H1 (cell line): ENCODE results near the gene SYT10. TPM values are rescaled to one million over a fixed set of nuclear protein-coding genes. Genes with fewer than 3 reads are reported as not detected.
A peak's percentile ranks its signal among the peaks of the same experiment; 100 is the strongest.

Experiments used
- CTCF ChIA-PET: fragments of 300-600 bp; sonication (Branson Sonifier 250); formaldehyde crosslinking; loops from one replicate; lab custom pipeline; 2021; ENCODE audit not compliant: partially characterized antibody; lab: Charles Lee
- POLR2A ChIA-PET: fragments of 300-600 bp; sonication (Branson Sonifier 250); formaldehyde crosslinking; loops from one replicate; lab custom pipeline; 2021; ENCODE audit warnings: inconsistent platforms; ENCODE audit not compliant: partially characterized antibody; lab: Charles Lee
- DNase-seq, 2 experiments: peaks; one replicate each; pipeline versions ENCODE4 v3.0.0 to v3.0.0-alpha.2; 2010 to 2022; ENCODE audit warnings: low spot score in 2 of 2, low read depth in 1 of 2, mixed read lengths in 1 of 2
- FAIRE-seq: peaks from 2 replicates; lab custom pipeline; 2011; peaks lifted over from hg19 to GRCh38; lab: Jason Lieb, UNC
- H2AFZ ChIP-seq: 2 replicates; pipeline ENCODE4 v1.8.1; 2012; ENCODE audit warnings: low read length, inconsistent platforms
- H2AK5ac ChIP-seq: 2 replicates; pipeline ENCODE4 v1.6.1; 2013; ENCODE audit warnings: low read depth, low read length
- H2BK120ac ChIP-seq: replicated peaks from 2 replicates; pipeline ENCODE3; 2013; ENCODE audit warnings: low read depth, low read length, inconsistent platforms
- H2BK12ac ChIP-seq: 2 replicates; pipeline ENCODE4 v1.6.1; 2013; ENCODE audit warnings: low read depth, low read length
- H2BK15ac ChIP-seq: 2 replicates; pipeline ENCODE4 v1.6.1; 2013; ENCODE audit warnings: low read length
- H2BK20ac ChIP-seq: 2 replicates; pipeline ENCODE4 v1.6.1; 2013; ENCODE audit warnings: low read length
- H2BK5ac ChIP-seq: 2 replicates; pipeline ENCODE4 v1.6.1; 2013; ENCODE audit warnings: low read depth, low read length
- H3K14ac ChIP-seq: 2 replicates; pipeline ENCODE4 v1.6.1; 2013; ENCODE audit warnings: inconsistent platforms; ENCODE audit not compliant: insufficient read length
- H3K18ac ChIP-seq: 2 replicates; pipeline ENCODE4 v1.6.1; 2013; ENCODE audit warnings: low read length; ENCODE audit errors: extremely low read depth
- H3K23ac ChIP-seq: 2 replicates; pipeline ENCODE4 v1.6.1; 2013; ENCODE audit warnings: inconsistent platforms; ENCODE audit not compliant: insufficient read length
- H3K23me2 ChIP-seq: 2 replicates; pipeline ENCODE4 v1.6.1; 2013; ENCODE audit warnings: low read depth, low read length
- H3K27ac ChIP-seq: 2 replicates; pipeline ENCODE4 v1.6.1; 2011; ENCODE audit warnings: low read depth, low read length, inconsistent platforms
- H3K27me3 ChIP-seq, 4 experiments: replicated peaks in 1 of 4; 1 replicate in 1 of 4; 2 replicates in 3 of 4; pipeline versions ENCODE4 v1.6.1 to v1.8.1; 2011 to 2013; ENCODE audit warnings: low read length in 3 of 4, mild to moderate bottlenecking in 3 of 4, inconsistent platforms in 2 of 4, mixed read lengths in 2 of 4, moderate library complexity in 1 of 4; ENCODE audit not compliant: control insufficient read depth in 3 of 4, insufficient read depth in 3 of 4; ENCODE audit errors: extremely low read depth in 1 of 4
- H3K36me3 ChIP-seq, 4 experiments: 2 replicates each; pipeline versions ENCODE4 v1.6.1 to v1.8.1; 2011 to 2013; ENCODE audit warnings: mild to moderate bottlenecking in 4 of 4, low read length in 3 of 4, moderate library complexity in 2 of 4, control low read depth in 1 of 4, inconsistent platforms in 1 of 4; ENCODE audit not compliant: insufficient read depth in 4 of 4, control insufficient read depth in 2 of 4
- H3K4ac ChIP-seq: replicated peaks from 2 replicates; pipeline ENCODE3; 2013; ENCODE audit warnings: low read length, low read depth, mixed read lengths, inconsistent platforms; ENCODE audit not compliant: insufficient read length
- H3K4me1 ChIP-seq, 4 experiments: replicated peaks in 1 of 4; 1 replicate in 1 of 4; 2 replicates in 3 of 4; pipeline versions ENCODE4 v1.6.1 to v1.8.1; 2011 to 2013; ENCODE audit warnings: low read length in 3 of 4, inconsistent platforms in 2 of 4, mixed read lengths in 1 of 4; ENCODE audit not compliant: insufficient read depth in 4 of 4, control insufficient read depth in 3 of 4
- H3K4me2 ChIP-seq, 2 experiments: 2 replicates each; pipeline versions ENCODE4 v1.6.1 to v1.8.1; 2011 to 2013; ENCODE audit warnings: low read depth in 2 of 2, low read length in 2 of 2, control low read depth in 1 of 2, inconsistent platforms in 1 of 2, mild to moderate bottlenecking in 1 of 2; ENCODE audit not compliant: insufficient read depth in 1 of 2
- H3K4me3 ChIP-seq, 4 experiments: fragments of 200-600, 300-600 bp in 1 of 4; sonication (generic), shearing (Covaris generic), sonication (Bioruptor Twin) in 1 of 4; 2 replicates each; pipeline versions ENCODE4 v1.5.1 to v1.8.1; 2011 to 2016; ENCODE audit warnings: low read length in 4 of 4, low read depth in 3 of 4, control low read depth in 2 of 4, inconsistent platforms in 2 of 4, mild to moderate bottlenecking in 2 of 4, mixed read lengths in 1 of 4, moderate library complexity in 1 of 4; ENCODE audit not compliant: insufficient read depth in 2 of 4; ENCODE audit errors: extremely low read depth in 1 of 4
- H3K56ac ChIP-seq: replicated peaks from 2 replicates; pipeline ENCODE3; 2013; ENCODE audit warnings: low read depth, mild to moderate bottlenecking, mixed read lengths, low read length, inconsistent platforms; ENCODE audit not compliant: insufficient read length
- H3K79me1 ChIP-seq: 2 replicates; pipeline ENCODE4 v1.6.1; 2013; ENCODE audit warnings: low read depth, low read length, control low read depth
- H3K79me2 ChIP-seq, 2 experiments: 2 replicates each; pipeline versions ENCODE4 v1.6.1 to v1.8.1; 2012 to 2013; ENCODE audit warnings: low read length in 2 of 2, mild to moderate bottlenecking in 2 of 2, inconsistent platforms in 1 of 2; ENCODE audit not compliant: insufficient read depth in 2 of 2, control insufficient read depth in 1 of 2
- H3K9ac ChIP-seq, 4 experiments: replicated peaks in 1 of 4; 1 replicate in 1 of 4; 2 replicates in 3 of 4; pipeline versions ENCODE4 v1.6.1 to v1.8.1; 2011 to 2013; ENCODE audit warnings: low read depth in 3 of 4, low read length in 3 of 4, control low read depth in 2 of 4, mild to moderate bottlenecking in 2 of 4, moderate library complexity in 2 of 4, inconsistent platforms in 1 of 4; ENCODE audit errors: extremely low read depth in 1 of 4
- H3K9me3 ChIP-seq, 2 experiments: 2 replicates each; pipeline versions ENCODE4 v1.6.1 to v1.8.1; 2012 to 2013; ENCODE audit warnings: mild to moderate bottlenecking in 2 of 2, moderate library complexity in 2 of 2, control low read depth in 1 of 2, inconsistent platforms in 1 of 2, low read depth in 1 of 2, low read length in 1 of 2, mixed read lengths in 1 of 2; ENCODE audit not compliant: insufficient read depth in 2 of 2
- H4K20me1 ChIP-seq, 2 experiments: replicated peaks in 1 of 2; 2 replicates each; pipeline versions ENCODE3 to v1.8.1; 2011 to 2013; ENCODE audit warnings: inconsistent platforms in 2 of 2, low read length in 2 of 2, mild to moderate bottlenecking in 1 of 2; ENCODE audit not compliant: insufficient read depth in 2 of 2, control insufficient read depth in 1 of 2
- H4K5ac ChIP-seq: 2 replicates; pipeline ENCODE4 v1.6.1; 2013; ENCODE audit warnings: low read length, low read depth, mixed read lengths, inconsistent platforms; ENCODE audit not compliant: insufficient read length
- H4K8ac ChIP-seq: 2 replicates; pipeline ENCODE4 v1.8.0; 2013; ENCODE audit warnings: mild to moderate bottlenecking, moderate library complexity, low read length, inconsistent platforms; ENCODE audit not compliant: insufficient read depth; ENCODE audit errors: extremely low read depth
- H4K91ac ChIP-seq: replicated peaks from 2 replicates; pipeline ENCODE3; 2013; ENCODE audit warnings: low read length, mixed read lengths, inconsistent platforms; ENCODE audit not compliant: insufficient read length
- ASH2L ChIP-seq: fragments of 200-600, 300-600 bp; sonication (generic); IDR thresholded peaks from one replicate; pipeline ENCODE4 v1.7.1; 2017; ENCODE audit warnings: low read length
- ATF3 ChIP-seq: IDR thresholded peaks from 2 replicates; pipeline ENCODE4 v1.6.1; 2011; ENCODE audit warnings: low read depth, mild to moderate bottlenecking, low read length; ENCODE audit not compliant: insufficient read depth
- CHD2 ChIP-seq: IDR thresholded peaks from 2 replicates; pipeline ENCODE4 v1.6.1; 2012; ENCODE audit warnings: low read length, improper control_type of control experiment
- CREB1 ChIP-seq: IDR thresholded peaks from 2 replicates; pipeline ENCODE4 v1.6.1; 2012; ENCODE audit warnings: inconsistent platforms
- CTBP2 ChIP-seq: IDR thresholded peaks from 2 replicates; pipeline ENCODE4 v1.7.0; 2011; ENCODE audit warnings: borderline replicate concordance, mild to moderate bottlenecking, moderate library complexity, mixed read lengths, low read length; ENCODE audit not compliant: insufficient read depth, insufficient read length
- JUND ChIP-seq: IDR thresholded peaks from 2 replicates; pipeline ENCODE4 v1.6.1; 2011; ENCODE audit warnings: mild to moderate bottlenecking, improper control_type of control experiment, low read length
- KDM1A ChIP-seq: fragments of 200-600, 300-600 bp; sonication (generic); IDR thresholded peaks from 2 replicates; pipeline ENCODE4 v1.7.1; 2016; ENCODE audit warnings: mild to moderate bottlenecking, low read length, borderline replicate concordance
- NANOG ChIP-seq: IDR thresholded peaks from 2 replicates; pipeline ENCODE4 v1.6.1; 2011; ENCODE audit warnings: low read length, low read depth, mild to moderate bottlenecking, inconsistent platforms; ENCODE audit not compliant: insufficient read depth, poor library complexity, severe bottlenecking
- POU5F1 ChIP-seq: IDR thresholded peaks from 2 replicates; pipeline ENCODE4 v1.6.1; 2011; ENCODE audit warnings: low read depth, mild to moderate bottlenecking, low read length, moderate library complexity
- RFX5 ChIP-seq: IDR thresholded peaks from 2 replicates; pipeline ENCODE4 v1.6.1; 2011; ENCODE audit warnings: low read depth, low read length, improper control_type of control experiment, borderline replicate concordance
- RNF2 ChIP-seq: fragments of 200-900, 300-1000 bp; sonication (generic); IDR thresholded peaks from 2 replicates; pipeline ENCODE4 v1.7.1; 2016; ENCODE audit warnings: borderline replicate concordance, low read depth, mild to moderate bottlenecking, antibody characterized with exemption, low read length; ENCODE audit not compliant: poor library complexity, severe bottlenecking; ENCODE audit errors: missing control alignments
- SP2 ChIP-seq: IDR thresholded peaks from 2 replicates; pipeline ENCODE4 v1.6.1; 2012; ENCODE audit warnings: mild to moderate bottlenecking, low read length, inconsistent platforms
- WGBS, 2 experiments: shearing (Covaris generic) in 1 of 2; methylation state at CpG; one replicate each; pipeline versions ENCODE4 v1.1.6 to v1.1.7; 2013 to 2015; ENCODE audit warnings: low lambda C conversion rate in 2 of 2, mixed read lengths in 2 of 2, inconsistent platforms in 1 of 2, low coverage in 1 of 2, missing lambda C conversion rate in 1 of 2; ENCODE audit not compliant: insufficient replicate concordance in 2 of 2, insufficient coverage in 1 of 2, insufficient read length in 1 of 2; ENCODE audit errors: extremely low coverage in 1 of 2, missing lambda C conversion rate in 1 of 2; 5-methylcytosine and 5-hydroxymethylcytosine counted together
- polyA plus RNA-seq, 7 experiments: library from polyadenylated mRNA; depleted of rRNA in 3 of 7; stranded (reverse) in 5 of 7; unstranded in 2 of 7; fragments of >200 nt in 5 of 7; fragments of 200-250 nt in 2 of 7; gene quantifications; 1 replicate in 5 of 7; 2 replicates in 1 of 7; 4 replicates in 1 of 7; pipeline versions ENCODE4 v1.2.1 to v1.2.3, GENCODE V29; 2011 to 2013; ENCODE audit warnings: missing spikeins in 2 of 7, mixed read lengths in 2 of 7
- total RNA-seq: library from RNA; stranded (reverse); fragmentation: NEBNext Ultra II Directional; extraction: Animal tissue kit (Norgen Biotek cat#: 25700); gene quantifications from 2 replicates; pipeline ENCODE4 v1.2.1, GENCODE V29; 2021

The SYT10 gene
- total and polyA plus RNA-seq, 2 of the 8 experiments (the other 6 are each of a cell fraction or from before 2014, with no cell fraction given): 0.97 to 2.6 TPM

GRCh38 chr12:33437598-33437997 is 2.0 kb downstream of the SYT10 start:
- no peak overlapping the region for H4K8ac ChIP-seq
- no peak overlapping the region for H2BK120ac ChIP-seq
- POLR2A ChIA-PET: interaction anchor here (0.8 kb wide), 1 partner anchor 43 kb away, joined by 3 read pairs; no protein-coding TSS in a partner anchor
- H3K79me2 ChIP-seq: 0 out of 4 replicates have a peak, but pooled peaks cover 0 to 5% of the 10 kb centered on the region in 2 experiments
- H3K36me3 ChIP-seq: no peaks in the 10 kb centered on the region
- no peak overlapping the region for H2AFZ ChIP-seq
- no peak overlapping the region for H2AK5ac ChIP-seq
- H2BK5ac ChIP-seq: no peak overlapping the region
- H3K27ac ChIP-seq: no peak overlapping the region
- no peak overlapping the region for H3K9ac ChIP-seq
- H3K9me3 ChIP-seq: no peaks in the 10 kb centered on the region
- H3K79me1 ChIP-seq: no peaks in the 10 kb centered on the region
- H3K18ac ChIP-seq: no peak overlapping the region
- 80% methylated on average over 7 of the region's 7 CpGs; no CpG with 5 or more reads in 1 of the 2 experiments for WGBS, 2 experiments
- no peaks in the 10 kb centered on the region for H4K20me1 ChIP-seq
- H3K23ac ChIP-seq: no peak overlapping the region
- H4K5ac ChIP-seq: no peak overlapping the region
- no peak overlapping the region for H2BK20ac ChIP-seq
- DNase-seq (no peak), FAIRE-seq (no peak)
- no peak overlapping the region for H2BK15ac ChIP-seq
- no peak overlapping the region for H2BK12ac ChIP-seq
- H3K56ac ChIP-seq: no peak overlapping the region
- H4K91ac ChIP-seq: no peak overlapping the region
- TF ChIP-seq SP2 (no peak), CREB1 (no peak), RFX5 (no peak), CHD2 (no peak), NANOG (no peak), ASH2L (no peak), JUND (no peak), RNF2 (no peak), ATF3 (no peak), CTBP2 (no peak), POU5F1 (no peak), KDM1A (no peak)
- CTCF ChIA-PET: interaction anchor here (1.0 to 2.9 kb wide), 2 partner anchors 11 to 77 kb away, joined by 3 to 11 read pairs; no protein-coding TSS in a partner anchor
- H3K14ac ChIP-seq: no peak overlapping the region
- peak overlapping the region; percentile 85 to 100; a peak in 3 of 4 replicates for H3K4me2 ChIP-seq
- no peak overlapping the region for H3K4ac ChIP-seq
- H3K4me1 ChIP-seq: peaks cover 0 to 6% (median 0%) of the 10 kb centered on the region in 4 experiments; a peak in 2 of 7 replicates
- H3K23me2 ChIP-seq: peaks cover 13% of the 10 kb centered on the region
- peak overlapping the region in 3 of 4 experiments; percentile 58 to 78 (median 71); a peak in 4 of 8 replicates for H3K4me3 ChIP-seq
- peaks cover 9 to 32% (median 25%) of the 10 kb centered on the region in 4 experiments for H3K27me3 ChIP-seq
